HG03457 (cell line): ENCODE results near the gene C2orf68.
"Not testable (repeated sequence)": the region's sequence is repeated elsewhere in the genome, so short reads cannot be mapped to it uniquely, and the experiment has no call there.

Experiments
- ATAC-seq: cut with Tn5 transposase; IDR thresholded peaks from one replicate; pipeline ENCODE4 v1.9.1; 2021; ENCODE audit warnings: moderate number of reproducible peaks; ENCODE audit not compliant: unreplicated experiment

The C2orf68 gene

GRCh38 chr2:85584857-85585780 is 26.7 kb downstream of the C2orf68 start:
- peak; percentile 34 for ATAC-seq

DNA sequence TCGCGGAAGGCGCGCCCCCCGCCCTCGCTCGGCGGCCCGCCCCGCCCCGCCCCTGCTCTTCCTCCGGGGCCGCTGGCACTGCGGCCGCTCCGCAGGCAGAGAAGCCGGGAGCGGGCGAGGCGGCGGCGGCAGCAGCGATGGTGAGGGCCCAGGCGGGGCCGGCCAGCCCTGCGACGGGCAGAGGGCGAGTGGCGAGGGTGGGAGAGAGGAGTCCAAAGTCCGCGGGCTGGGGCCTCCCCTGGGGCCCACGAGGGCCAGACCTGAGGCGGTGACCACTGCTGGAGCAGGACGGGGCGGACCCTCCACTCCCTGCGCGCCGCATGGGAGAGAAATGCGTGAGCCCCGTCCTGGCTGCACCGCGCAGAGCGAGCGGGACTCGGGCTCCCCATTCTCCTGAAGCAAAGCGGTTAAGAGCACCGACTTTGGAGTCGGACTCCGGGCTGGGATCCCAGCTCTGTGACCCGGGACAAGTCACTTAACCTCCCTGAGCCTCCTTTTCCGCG is 27.5 kb downstream of the C2orf68 start, which contains the start of gene VAMP5:
Gene VAMP5 (plus strand): TSS at position 78 of the 503 bp plus-strand sequence. CDS start 60 bp downstream, at position 138.
- ATAC-seq: peak; percentile 18

- peak; percentile 46 for ATAC-seq
Measured at GRCh38 chr2:85583667-85584353, 28.1 kb downstream of the C2orf68 start.

- no peak for ATAC-seq
Measured at GRCh38 chr2:85582492-85582891, 29.4 kb downstream of the C2orf68 start.

DNA sequence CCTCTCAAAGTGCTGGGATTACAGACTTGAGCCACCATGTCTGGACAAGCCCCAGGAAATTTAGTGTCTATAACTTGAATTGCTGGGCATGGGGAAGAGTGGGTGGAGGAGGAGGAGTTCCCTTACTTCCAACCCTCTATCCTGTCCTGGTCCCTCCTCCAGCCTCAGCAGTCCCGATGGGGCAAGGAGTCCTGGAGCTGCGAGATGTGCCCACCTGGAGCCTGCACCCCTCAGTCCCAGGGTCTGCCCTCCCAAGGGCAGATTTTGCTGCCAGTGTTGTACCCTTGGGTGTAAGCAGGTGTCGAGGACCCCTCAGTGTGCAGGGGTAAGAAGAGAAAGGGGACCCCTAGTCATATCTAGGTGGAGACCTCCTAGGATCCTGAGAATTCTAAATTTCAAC is 31.7 kb downstream of the C2orf68 start:
- no peak for ATAC-seq

GRCh38 chr2:85579266-85579935 is 32.5 kb downstream of the C2orf68 start:
- no peak for ATAC-seq

GRCh38 chr2:85578243-85579180 is 33.4 kb downstream of the C2orf68 start:
- no peak for ATAC-seq

GRCh38 chr2:85577386-85578242 is 34.3 kb downstream of the C2orf68 start, which contains the start of gene VAMP8:
TSS of gene VAMP8 (plus strand) at chr2:85577586. CDS start at chr2:85577647, 61 bp downstream.
- no peak for ATAC-seq

DNA sequence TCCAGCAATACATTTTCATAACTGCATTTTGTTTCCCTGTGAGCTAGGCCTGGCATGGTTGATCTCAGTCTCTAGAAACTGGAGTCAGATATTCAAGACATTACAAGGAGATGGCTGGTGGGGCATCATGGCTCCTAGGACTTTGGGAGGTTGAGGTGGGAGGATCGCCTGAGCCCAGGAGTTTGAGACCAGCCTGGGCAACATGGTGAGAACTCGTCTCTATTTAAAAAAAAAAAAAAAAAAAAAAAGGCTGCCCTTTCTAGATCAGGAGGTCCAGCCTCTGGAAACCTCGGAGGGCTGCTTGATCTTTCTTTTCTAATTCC is 34.8 kb downstream of the C2orf68 start:
- ATAC-seq: no peak

DNA sequence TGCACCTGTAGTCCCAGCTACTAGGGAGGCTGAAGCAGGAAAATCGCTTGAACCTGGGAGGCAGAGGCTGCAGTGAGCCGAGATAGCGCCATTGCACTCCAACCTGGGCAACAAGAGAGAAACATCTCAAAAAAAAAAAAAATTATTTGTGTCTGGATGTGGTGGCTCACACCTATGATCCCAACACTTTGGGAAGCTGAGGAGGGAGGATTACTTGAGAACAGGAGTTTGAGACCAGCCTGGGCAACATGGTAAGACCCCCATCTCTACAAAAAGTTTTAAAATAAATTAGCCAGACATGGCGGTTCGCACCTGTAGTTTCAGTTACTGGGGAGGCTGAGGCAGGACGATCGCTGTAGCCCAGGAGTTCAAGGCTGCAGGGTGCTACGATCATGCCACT is 36.1 kb downstream of the C2orf68 start:
- ATAC-seq: no peak

GRCh38 chr2:85566265-85566664 is 45.6 kb downstream of the C2orf68 start:
- no peak for ATAC-seq

DNA sequence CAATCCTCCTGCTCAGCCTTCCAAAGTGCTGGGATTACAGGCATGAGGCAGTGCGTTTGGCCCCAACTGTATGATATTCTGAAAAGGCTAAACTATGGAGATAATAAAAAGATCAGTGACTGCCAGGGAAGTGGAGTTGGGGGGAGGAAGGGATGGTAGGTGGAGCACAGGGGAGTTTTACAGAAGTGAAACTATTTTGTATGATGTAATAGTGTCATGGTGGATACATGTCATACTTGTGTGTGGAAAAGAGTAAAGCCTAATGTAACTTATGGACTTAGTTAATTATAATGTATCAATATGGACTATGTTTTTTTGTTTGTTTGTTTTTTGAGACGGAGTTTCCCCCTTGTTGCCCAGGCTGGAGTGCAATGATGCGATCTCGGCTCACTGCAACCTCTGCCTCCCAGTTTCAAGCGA is 47.7 kb downstream of the C2orf68 start:
- ATAC-seq: no peak

DNA sequence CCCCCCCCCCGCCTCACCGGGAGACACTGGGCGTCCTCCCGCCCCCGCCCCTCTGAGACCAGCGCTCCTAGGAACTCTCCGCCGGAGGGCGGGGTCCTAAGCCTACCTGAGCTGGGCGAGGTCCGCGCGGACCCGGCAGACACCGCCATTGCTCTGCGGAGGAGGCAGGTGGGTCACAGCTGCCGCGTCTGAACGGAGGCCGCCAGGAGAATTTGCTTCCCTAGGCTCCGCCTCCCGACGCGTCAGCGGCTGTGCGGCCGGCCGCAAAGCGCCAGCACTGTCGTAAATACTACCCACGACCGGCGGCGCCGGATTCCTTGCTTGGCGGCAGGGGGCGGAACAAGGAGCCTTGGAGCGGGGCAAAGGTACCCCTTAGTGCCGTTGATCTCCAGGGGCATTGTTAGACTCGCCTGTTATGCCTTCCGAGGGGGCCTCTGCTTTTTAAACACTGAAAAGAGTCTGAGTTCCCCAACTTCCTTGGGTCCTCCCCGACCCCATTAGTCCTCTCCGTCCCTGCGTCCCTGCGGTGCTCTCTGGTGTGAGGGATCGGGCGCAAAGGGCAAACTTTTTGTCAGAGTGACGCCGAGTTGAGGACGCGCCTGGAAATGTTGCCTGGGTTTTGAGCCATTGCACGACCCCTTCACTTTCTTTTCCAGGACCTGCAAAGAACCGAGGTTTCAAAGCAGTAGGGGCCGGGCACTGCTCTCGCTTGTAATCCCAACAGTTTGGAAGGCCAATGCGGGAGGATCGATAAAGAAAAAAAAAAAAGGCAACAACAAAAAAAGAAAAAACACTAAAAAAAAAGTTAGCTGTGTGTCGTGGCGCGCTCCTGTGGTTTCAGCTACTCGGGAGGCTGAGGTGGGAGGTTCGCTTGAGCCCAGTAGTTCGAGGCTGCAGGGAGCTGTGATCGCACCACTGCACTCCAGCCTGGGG is 50.3 kb downstream of the C2orf68 start, which contains the start of gene GGCX:
Gene GGCX (minus strand): TSS at position 214 of the 933 bp plus-strand sequence. CDS start 65 bp downstream, at position 149.
- ATAC-seq: peak; percentile 75

DNA sequence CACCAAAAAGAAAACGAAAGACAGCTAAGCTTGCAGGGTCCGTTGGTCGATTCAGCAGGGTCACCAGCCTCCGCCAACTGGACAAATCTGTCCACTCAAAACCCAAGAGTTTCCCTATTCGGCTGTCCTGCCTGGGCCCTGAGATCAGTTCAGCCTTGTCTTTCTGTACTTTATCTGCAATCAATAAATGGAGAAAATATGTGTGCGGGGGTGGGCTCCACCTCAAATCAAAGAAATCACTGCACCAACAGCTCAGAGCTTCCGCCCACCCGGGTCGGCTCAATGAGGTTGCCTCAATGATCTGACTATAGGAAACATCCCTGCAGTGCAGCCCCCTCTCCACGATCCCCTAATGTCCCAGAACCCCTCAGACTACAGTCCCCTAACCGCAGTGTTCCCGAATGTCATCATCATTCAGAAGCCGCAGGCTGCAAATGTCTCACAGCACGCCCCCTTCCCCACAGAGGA is 51.0 kb downstream of the C2orf68 start:
- no peak for ATAC-seq

- not testable (repeated sequence) for ATAC-seq
Measured at GRCh38 chr2:85560403-85560726, 51.5 kb downstream of the C2orf68 start.

GRCh38 chr2:85558160-85558559 is 53.7 kb downstream of the C2orf68 start:
- no peak for ATAC-seq

- ATAC-seq: no peak
Measured at GRCh38 chr2:85557130-85557529, 54.7 kb downstream of the C2orf68 start.
